ENCODE data around the gene GABBR2.

GABBR2 gene

GRCh38 chr9:98399950-98400683 is 308.6 kb downstream of the GABBR2 start:
- no peak for DNase-seq (ENCODE audit: low read depth)

- no peak for DNase-seq (ENCODE audit: low read depth)
Measured at GRCh38 chr9:98396656-98397055, 312.1 kb downstream of the GABBR2 start.

GRCh38 chr9:98396236-98396635 is 312.5 kb downstream of the GABBR2 start:
- no peak for DNase-seq (ENCODE audit: low read depth)

GRCh38 chr9:98391867-98392266 is 316.9 kb downstream of the GABBR2 start:
- DNase-seq (ENCODE audit: low read depth), result no peak

- no peak for DNase-seq (ENCODE audit: low read depth)
Measured at GRCh38 chr9:98391406-98391805, 317.3 kb downstream of the GABBR2 start.

GRCh38 chr9:98385751-98386150 is 323.0 kb downstream of the GABBR2 start:
- DNase-seq (ENCODE audit: low read depth), result no peak

GRCh38 chr9:98383758-98384157 is 325.0 kb downstream of the GABBR2 start:
- no peak for DNase-seq (ENCODE audit: low read depth)

- DNase-seq (ENCODE audit: low read depth), result no peak
Measured at GRCh38 chr9:98381311-98382103, 327.2 kb downstream of the GABBR2 start.

- no peak for DNase-seq (ENCODE audit: low read depth)
Measured at GRCh38 chr9:98380065-98380681, 328.6 kb downstream of the GABBR2 start.

GRCh38 chr9:98379572-98379971 is 329.2 kb downstream of the GABBR2 start:
- no peak for DNase-seq (ENCODE audit: low read depth)

- no peak for DNase-seq (ENCODE audit: low read depth)
Measured at GRCh38 chr9:98378794-98379193, 329.9 kb downstream of the GABBR2 start.

- no peak for DNase-seq (ENCODE audit: low read depth)
Measured at GRCh38 chr9:98378206-98378780, 330.4 kb downstream of the GABBR2 start.

GRCh38 chr9:98375138-98375726 is 333.5 kb downstream of the GABBR2 start:
- DNase-seq (ENCODE audit: low read depth), result no peak

GRCh38 chr9:98374385-98375051 is 334.2 kb downstream of the GABBR2 start:
- no peak for DNase-seq (ENCODE audit: low read depth)

GRCh38 chr9:98373609-98374008 is 335.1 kb downstream of the GABBR2 start:
- no peak for DNase-seq (ENCODE audit: low read depth)

- DNase-seq (ENCODE audit: low read depth), result no peak
Measured at GRCh38 chr9:98372077-98372836, 336.5 kb downstream of the GABBR2 start.

GRCh38 chr9:98370976-98371315 is 337.8 kb downstream of the GABBR2 start:
- no peak for DNase-seq (ENCODE audit: low read depth)

- DNase-seq (ENCODE audit: low read depth), result no peak
Measured at GRCh38 chr9:98370300-98370975, 338.3 kb downstream of the GABBR2 start.

GRCh38 chr9:98369896-98370295 is 338.8 kb downstream of the GABBR2 start:
- no peak for DNase-seq (ENCODE audit: low read depth)

- DNase-seq (ENCODE audit: low read depth), result no peak
Measured at GRCh38 chr9:98369471-98369870, 339.3 kb downstream of the GABBR2 start.

GRCh38 chr9:98369066-98369425 is 339.7 kb downstream of the GABBR2 start:
- no peak for DNase-seq (ENCODE audit: low read depth)

Measured in activated T-cell treated with anti-CD3 and anti-CD28 coated beads for 48 hours (primary cell).